Measurements from ENCODE around the gene TRAPPC3L.
A peak's percentile ranks its signal among the peaks of the same experiment; 100 is the strongest.

The TRAPPC3L gene

DNA sequence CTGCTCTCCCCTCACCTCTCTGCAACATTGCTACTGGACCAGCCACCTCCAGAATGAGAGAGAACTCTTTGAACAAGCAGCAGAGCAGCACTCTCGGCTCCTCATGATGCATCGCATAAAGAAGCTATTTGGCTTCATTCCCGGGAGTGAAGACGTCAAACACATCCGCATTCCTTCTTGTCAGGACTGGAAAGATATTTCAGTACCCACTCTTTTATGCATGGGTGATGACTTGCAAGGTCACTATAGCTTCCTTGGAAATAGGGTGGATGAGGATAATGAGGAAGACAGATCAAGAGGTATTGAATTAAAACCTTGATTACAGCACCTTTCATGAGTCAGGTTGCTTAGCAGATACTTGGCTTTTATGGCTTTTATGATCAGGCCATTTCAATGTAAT lies 12.4 kb upstream of the TRAPPC3L start:
- no peak for DNase-seq (ENCODE audit: low spot score)

DNA sequence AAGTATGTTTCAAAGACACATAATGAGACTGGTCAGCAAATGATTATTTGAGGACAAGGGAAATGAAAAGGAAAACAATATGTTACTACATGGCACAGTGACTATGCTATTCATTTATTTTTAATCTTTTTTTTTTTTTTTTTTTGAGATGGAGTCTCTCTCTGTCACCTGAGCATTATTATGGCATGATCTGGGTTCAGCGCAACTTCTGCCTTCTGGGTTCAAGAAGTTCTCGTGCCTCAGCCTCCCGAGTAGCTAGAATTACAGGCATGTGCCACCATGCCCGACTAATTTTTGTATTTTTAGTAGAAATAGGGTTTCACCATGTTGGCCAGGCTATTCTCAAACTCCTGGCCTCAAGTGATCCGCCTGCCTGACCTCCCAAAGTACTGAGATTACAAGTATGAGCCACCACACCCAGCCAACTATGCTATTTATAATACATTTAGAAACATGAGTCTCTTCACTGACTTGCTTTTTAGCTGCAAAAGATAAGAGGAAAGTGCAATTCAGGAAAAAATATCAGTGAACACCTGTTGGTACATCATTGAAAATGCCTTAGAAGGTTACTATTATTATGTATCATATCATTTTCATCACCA lies 11.4 kb upstream of the TRAPPC3L start:
- no peak for DNase-seq (ENCODE audit: low spot score)

DNA sequence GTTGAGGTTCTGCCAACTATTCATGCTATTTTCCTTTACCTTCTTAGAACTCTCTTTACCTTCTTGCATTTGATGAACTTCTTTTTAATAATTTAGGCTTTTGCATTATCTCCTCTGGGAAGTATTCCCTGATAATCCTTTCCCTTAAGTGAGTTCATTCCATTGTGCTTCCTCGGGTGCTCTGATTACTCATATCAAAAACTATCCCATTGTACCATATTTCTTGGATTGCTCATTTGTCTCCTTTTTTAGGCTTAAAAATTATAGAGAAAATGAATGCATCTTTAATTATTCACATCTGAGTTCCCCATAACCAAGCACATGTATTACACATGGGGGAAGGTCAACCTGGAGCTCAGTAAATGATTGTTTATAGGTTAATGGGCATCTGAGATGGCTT lies 10.6 kb upstream of the TRAPPC3L start:
- DNase-seq (ENCODE audit: low spot score) = no peak

DNA sequence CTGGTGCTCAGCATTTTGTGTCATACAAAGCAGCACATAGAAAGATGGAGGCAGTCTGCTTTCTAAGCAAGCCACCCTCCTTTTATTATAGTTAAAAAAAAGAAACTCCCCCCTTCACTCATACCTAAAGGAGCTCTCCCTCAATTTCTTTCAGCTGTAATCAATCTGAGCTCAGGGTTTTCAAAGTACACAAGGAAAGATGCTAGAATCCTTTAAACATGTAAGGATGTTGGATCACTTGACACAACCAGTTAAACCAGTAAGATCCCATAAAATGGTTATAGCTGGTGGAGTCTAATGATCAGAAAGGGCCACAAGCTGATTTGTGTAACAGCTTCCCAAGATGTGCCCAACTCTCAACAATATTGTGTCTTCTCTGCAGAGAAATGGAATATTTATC lies 8.0 kb upstream of the TRAPPC3L start, which contains the start of gene CALHM4:
TSS of gene CALHM4 (plus strand) at position 301 of the 400 bp plus-strand sequence. CDS start at position 344, 43 bp downstream.
- DNase-seq (ENCODE audit: low spot score) = no peak

DNA sequence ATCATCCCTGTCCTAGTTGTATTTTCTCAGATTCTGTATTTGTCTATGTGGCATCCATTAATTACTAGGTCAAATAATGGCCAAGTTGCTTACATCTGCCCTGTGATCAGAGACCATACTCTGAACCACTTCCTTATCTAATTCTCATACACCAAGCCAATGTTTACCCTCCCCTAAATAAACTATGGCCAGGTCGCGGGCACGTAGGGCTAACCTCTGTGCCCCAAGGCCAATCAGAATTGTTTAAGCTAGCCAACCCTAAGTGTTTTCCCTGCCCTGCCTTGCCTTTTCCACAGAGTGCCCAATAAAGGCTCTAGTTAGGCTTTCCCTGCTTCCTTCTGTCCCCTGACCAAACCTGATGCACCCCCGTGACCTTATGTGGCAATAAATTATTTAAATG lies 5.3 kb upstream of the TRAPPC3L start:
- no peak for DNase-seq (ENCODE audit: low spot score)

DNA sequence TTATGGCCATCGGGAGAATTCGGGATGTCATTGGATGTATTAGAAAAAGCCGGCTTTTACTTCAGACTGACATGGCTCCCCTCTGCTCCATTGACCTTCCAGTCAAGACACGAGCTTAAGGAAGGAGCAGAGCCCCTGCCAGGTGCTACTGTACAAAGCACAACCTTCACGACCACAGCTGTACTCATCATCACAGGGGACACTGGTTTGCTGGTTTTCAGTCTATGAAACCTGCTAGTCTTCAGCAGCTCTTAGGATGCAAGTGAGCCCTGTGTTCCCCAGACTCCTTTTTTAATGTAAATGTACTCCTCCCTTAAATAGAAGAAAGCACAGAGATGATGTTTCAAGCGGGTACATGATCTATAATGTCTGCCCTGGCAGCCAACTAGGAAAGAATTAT lies 1.9 kb upstream of the TRAPPC3L start:
- no peak for DNase-seq (ENCODE audit: low spot score)

DNA sequence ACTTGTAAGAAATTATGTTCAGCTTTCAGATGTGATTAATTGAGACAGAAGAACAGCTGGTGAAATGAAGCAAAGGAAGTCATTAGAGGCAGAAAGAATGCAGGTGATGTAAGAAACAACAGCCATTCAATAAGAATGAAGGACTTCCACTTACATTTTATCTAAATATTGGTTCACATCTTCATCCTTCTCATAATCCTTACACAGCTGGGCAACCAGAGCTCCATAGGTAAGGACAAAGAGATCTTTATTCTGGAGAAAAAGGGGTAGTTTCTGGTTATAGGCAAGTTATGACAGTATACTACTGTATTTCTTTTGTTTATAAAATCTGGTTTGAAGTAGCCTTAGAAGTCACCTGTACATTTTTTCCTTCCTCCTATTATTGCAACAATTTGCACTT lies 2.3 kb downstream of the TRAPPC3L start:
- no peak for DNase-seq (ENCODE audit: low spot score)

DNA sequence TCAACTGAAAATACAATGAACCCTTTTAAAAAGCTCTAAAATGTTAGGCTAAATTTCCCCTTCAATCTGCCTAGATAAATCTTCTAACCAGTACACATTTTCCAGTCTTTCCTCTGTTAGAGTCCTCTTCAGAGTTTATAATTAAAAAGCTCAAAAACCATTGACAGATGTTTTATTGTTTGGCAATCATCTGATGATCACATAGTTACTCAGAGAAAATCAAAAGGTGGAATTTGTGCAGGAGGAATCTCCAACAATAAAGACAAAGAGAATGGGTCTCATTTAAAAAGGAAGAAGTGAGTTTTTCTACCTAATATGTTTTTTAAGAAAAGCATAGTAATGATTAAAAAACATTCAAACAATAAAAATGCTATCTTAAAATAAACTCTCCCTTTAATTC lies 3.1 kb downstream of the TRAPPC3L start:
- no peak for DNase-seq (ENCODE audit: low spot score)

DNA sequence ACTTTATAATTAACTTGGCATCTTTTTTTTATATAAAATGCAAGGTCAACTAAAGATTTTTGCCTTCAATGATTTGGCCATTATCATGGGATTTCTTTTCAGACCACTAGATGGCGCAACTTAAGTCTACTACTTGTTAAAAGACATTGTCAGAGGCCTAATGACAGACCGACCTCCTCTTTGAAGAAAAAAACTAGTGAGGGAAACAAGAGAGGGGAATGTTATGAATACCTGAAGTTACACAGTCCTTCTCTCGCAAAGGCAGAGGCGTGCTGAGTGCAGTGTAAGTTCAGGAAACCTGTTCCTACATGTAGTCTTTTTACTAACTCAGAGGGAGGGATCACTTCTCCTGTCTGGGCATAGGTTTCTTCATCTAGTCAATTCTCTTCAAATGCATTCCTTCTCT lies 9.3 kb downstream of the TRAPPC3L start:
- DNase-seq (ENCODE audit: low spot score) = peak; percentile 62

DNA sequence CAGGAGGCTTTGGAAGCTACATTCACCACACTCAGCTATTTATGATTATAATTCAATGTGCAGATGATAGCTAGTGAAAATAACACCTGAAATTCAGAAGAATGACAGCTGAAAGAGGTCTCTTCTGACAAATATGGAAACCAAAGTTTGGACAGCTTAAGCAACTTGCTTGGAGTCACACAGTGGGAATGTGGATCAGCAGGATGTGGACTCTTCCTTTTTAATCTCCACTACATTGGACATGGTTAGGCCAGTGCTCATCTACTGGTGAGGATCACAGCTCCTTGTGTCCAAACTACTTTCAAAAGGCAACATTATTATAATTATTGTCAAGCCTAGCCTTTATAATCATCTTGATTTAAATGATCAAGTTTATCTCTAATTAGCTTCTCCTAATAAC lies 10.4 kb downstream of the TRAPPC3L start:
- no peak for DNase-seq (ENCODE audit: low spot score)

DNA sequence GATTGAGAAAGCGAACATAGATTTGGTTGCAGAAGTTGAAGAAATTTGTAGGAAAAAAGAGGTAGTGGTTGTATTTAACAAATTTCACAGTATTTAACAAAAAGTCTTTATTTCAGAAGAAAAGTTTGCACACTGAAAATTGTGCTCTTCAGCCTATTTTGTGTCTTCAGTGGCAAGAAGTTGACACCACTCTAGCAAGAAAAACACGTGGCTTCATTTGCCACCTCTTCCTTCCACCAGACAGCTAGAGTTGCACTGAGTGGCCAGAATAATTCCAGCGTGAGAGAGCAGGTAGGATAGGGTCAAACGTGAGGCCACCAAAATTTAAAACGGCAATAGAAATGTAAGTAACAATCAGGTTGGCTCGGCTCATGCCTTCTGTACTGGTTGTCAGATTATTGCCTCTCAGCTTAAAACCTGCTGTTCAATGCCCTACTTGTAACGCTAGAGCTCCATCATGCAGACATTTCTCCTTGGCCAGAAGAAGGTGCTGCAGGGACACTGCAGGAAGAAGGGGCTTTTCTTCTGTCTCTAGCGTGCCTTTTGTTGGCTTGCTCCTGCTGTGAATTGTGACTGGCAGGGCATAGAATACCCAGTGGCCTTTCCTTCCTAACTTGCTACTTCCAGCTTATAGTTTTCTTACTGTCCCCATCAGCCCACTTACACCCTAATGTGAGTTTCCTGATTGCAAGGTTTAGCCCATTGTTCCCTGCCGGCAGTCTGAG lies 12.1 kb downstream of the TRAPPC3L start:
- DNase-seq (ENCODE audit: low spot score) = peak; percentile 47

DNA sequence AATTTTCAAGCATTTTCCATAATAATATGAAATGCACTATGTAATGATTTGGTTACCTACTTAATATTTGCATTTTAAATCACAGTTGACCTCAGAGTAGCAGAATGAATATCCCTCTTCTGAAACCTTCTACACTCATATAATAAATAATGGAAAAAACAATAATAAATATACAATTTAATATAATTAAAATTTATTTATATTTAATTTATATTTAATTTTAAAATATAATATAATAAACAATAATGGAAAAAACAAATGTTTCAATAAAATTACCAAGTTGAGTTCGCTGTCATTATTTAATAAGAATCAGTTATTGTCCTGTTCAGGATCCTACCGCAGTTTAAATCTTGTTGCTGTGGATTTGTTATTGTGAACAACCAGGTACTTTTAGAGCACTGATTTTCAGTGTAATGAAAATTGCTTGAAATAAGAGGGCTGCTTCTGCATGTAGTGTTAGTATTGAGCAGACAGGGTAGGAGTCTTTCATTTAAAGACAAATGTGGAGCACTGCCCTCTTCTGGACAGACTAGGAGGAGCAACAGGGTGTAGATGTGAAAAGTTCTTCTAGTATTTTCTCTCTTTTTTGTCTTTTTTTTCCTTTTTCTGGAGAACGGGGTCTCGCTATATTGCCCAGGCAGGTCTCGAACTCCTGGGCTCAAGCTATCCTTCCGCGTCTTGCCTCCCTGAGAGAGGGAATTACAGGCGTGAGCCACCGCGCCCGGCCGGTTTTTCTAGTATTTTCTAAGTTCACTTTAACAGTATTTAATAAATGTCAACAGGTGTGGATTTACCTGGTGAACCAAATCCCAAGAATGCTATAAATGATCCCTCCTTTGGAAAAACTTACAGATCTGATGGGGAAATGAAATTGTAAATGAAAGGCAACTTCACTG lies 13.6 kb downstream of the TRAPPC3L start:
- peak; percentile 68 for DNase-seq (ENCODE audit: low spot score)

DNA sequence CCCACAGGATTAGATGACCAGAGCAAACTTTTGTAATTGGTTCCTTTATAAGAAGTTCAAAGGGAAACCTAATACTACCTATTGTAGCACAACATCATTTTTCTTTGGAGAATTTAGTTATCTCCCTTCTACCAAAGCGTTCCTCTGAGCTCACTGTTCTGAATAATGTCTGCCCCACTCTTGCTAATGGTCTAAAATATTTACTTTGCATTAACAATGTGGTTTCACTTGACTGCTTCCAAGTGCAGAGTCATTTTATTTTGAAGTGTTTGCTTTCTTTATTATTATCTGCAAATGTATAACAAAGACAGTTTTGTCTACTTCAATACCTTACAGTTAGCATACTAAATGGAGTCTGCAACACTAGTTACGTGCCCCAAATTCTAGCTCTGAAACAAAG lies 15.0 kb downstream of the TRAPPC3L start:
- no peak for DNase-seq (ENCODE audit: low spot score)

DNA sequence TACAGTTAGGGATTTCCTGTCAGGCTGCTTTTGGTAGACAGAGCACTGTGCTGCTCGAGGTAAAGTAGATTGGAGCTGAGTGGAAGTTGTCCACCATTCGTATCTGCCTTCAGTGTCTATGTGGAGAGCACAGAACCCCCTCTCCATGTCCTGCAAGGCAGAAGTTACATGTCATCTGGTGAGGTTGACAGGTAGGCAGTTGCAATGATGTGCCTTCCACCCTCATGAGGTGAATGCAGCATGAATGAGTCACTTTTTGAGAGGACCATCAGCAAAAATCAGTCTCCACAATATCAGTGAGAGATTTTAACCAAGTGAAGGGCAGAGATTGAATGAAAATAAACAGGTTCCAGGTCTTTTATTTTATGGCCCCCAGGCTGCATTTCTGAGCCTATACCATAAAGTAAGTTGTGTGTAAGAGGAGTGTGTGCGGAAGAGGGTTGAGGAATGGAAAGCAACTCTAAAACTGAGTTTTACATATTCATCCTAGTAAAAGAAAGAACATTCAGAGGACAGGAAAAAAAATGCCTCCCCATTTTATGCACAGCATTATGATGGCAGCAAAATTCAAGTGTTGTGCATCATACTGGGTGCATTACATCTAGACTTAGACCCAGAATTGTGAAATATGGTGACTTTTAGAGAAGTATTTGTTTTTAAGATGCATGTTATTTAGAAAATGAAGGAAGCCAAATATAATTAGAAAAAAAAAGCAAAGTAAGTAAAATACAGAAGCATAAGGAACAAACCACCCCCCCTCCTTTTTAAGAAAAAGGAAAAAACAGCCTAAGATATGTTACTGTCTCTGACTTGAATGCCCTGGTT lies 15.8 kb downstream of the TRAPPC3L start:
- DNase-seq (ENCODE audit: low spot score) = no peak

DNA sequence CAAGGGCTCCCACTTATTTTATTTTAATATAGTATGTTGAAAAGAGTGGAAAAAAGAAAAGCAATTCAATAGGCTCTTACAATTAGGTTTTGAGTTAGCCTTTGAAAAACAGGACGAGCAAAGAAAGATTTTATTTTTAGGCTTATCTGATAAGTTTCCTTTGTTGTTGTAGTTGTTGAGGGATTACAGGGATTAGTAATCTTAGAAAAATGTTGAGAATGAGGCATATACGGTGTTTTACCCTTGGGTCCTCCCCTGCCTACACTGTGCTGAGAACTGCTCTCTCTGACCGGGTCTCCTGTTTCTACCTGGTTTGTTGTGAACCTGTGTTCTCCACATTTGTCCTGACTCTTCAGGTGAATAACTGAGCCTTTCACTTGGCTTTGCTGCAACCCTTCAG lies 16.7 kb downstream of the TRAPPC3L start:
- DNase-seq (ENCODE audit: low spot score) = no peak

DNA sequence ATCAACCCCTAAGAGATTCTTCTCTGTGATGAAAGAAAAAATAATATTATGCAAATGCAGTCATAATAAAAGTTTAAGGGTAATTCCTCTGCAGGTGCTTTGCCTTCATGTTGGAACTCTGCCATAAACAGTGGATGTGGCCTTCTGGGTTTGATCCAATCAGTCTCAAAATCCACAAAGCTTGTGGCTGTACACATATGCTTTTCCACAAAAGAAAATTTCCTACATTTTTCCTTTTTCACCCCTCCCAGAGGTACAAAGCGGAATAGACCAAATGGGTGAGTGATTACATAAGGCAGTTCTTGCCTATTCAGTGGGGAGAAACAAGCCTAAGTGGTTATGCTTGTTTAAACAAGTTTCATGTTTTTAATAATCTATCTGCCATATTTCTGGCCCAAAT lies 17.4 kb downstream of the TRAPPC3L start:
- DNase-seq (ENCODE audit: low spot score) = no peak

DNA sequence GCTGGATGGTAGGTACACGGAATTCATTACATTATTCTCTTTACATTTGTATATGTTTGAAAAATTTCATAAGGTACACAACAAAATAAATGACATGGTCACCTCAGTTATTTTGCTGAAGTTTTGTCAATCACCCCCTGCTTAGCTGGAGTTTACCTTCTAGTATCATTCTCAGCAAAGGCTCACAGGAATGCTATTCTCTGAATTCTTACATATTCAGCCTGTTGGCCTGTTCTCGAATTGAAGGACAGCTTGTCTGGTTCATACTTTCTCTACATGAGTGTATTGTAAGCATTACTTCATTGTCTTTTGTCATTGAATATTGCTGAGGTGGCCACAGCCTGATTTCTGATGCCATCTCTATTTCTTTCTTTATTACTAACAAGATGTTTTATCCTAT lies 21.2 kb downstream of the TRAPPC3L start:
- no peak for DNase-seq (ENCODE audit: low spot score)

DNA sequence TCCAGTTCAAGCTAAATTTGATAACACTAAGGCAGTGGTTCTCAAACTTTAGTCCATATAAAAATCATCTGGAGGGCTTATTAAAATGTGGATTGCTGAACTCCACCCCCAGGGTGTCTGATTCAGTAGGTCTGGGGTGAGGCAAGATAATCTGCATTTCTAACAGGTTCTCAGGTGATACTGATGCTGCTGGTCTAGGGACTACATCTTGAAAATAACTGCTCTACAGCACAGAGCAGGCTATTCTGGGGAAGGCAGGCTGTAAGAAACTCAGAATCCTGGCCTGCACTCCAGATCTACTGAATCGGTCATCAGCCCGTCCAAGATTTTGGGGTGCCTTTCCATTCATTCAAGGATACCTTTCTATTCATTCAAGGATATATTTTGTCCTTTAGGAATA lies 22.6 kb downstream of the TRAPPC3L start:
- DNase-seq (ENCODE audit: low spot score) = no peak

DNA sequence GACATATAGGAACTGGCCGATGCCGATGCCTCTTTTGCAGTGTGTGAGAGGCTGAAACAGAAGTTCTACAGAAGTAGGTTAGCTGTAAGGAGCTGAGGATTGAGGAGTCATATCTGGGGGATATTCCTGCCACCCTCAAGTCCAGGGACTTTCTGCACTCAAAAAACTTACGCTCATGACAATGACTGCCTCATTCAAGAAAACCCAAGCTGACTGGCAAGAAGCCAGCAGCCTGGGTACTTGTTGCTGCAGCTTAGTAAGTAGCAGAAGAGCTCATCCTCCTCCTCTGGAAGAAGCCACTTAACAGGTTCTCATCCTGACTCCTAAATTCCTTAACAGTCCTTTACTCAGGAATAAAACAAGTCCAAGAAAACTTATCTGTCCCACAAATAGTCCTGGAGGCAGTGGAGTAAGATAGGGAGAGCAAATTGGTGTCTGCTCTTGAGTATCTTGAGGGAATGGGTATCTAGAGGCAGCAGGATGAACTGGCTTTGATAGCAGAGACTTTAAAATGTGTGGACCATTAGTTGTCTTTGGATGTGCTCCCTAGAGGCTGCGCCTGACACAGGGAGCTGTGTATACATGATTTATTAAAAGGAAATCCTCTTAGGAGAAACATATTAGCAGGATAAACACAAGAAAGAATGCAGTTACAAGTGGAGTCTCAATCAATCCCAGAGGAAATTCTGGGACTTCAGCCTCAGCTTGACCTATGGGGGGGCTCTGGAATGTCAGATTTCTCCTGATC lies 26.7 kb downstream of the TRAPPC3L start:
- no peak for DNase-seq (ENCODE audit: low spot score)

DNA sequence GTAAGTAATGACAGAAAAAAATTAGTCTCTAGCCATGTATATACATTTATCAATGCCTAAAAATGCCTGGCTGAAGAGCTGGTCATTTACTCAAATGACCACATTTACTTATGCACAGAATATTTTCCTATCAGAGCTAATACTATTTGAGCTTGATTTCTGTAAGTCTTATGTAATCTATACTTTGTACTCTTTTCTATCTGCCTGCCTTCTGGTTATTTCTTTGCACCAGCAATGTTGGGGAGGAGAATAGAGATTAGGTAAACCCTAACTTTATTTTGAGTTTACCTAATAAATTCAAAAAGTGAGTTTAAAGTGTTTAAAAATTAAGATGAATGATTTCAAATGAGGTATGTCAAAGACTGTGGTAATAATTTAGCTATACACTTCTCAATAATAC lies 30.3 kb downstream of the TRAPPC3L start:
- DNase-seq (ENCODE audit: low spot score) = no peak

DNA sequence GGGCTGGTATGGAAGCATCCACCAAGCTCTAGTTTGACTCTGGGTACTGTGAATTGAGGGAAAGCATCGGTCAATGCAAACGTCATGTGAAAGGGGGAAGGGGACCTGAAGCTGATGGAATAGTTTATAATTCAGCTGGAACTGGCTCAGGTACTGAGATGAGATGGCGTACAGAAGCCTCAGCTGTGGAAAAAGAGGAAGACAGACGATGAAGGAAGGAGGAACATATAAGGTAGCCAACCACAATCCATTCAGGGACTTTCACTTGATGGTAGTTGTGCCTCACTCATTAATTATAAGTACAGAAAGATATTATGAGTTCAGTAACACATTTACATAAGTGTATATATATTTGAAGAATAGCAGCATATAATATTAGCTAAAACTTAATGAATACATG lies 31.4 kb downstream of the TRAPPC3L start:
- no peak for DNase-seq (ENCODE audit: low spot score)
